ENCODE data around the gene TAS2R39. TPM values are rescaled to one million over a fixed set of nuclear protein-coding genes. Genes with fewer than 3 reads are reported as not detected.

TAS2R39 gene
- total and polyA plus RNA-seq, 12 donors: not detected

GRCh38 chr7:143199040-143199439 lies 15.8 kb downstream of the TAS2R39 start:
- H3K4me3 ChIP-seq: no peak overlapping the region
- H3K4me1 ChIP-seq (replicated peaks in 1 of 2): no peaks in the 10 kb centered on the region
- intact Hi-C loops (cut with DNase I): no loop called here
- no peaks in the 10 kb centered on the region for H3K27me3 ChIP-seq
- no peaks in the 10 kb centered on the region for H3K9me3 ChIP-seq (replicated peaks in 1 of 3)
- no peak for DNase-seq
- TF ChIP-seq, protein P1, sequence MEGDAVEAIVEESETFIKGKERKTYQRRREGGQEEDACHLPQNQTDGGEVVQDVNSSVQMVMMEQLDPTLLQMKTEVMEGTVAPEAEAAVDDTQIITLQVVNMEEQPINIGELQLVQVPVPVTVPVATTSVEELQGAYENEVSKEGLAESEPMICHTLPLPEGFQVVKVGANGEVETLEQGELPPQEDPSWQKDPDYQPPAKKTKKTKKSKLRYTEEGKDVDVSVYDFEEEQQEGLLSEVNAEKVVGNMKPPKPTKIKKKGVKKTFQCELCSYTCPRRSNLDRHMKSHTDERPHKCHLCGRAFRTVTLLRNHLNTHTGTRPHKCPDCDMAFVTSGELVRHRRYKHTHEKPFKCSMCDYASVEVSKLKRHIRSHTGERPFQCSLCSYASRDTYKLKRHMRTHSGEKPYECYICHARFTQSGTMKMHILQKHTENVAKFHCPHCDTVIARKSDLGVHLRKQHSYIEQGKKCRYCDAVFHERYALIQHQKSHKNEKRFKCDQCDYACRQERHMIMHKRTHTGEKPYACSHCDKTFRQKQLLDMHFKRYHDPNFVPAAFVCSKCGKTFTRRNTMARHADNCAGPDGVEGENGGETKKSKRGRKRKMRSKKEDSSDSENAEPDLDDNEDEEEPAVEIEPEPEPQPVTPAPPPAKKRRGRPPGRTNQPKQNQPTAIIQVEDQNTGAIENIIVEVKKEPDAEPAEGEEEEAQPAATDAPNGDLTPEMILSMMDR (IDR thresholded peaks at IDR 0.05): no peak
- no peak for TF ChIP-seq POLR2A (IDR thresholded peaks at IDR 0.05)
- H3K36me3 ChIP-seq (replicated peaks in 1 of 2): no peaks in the 10 kb centered on the region
- 62 to 77% (median 69%) methylated on average over 4 of the region's 4 CpGs for WGBS, 4 donors
- H3K27ac ChIP-seq: no peak overlapping the region

- Histone ChIP-seq H3K4me3 (no peak overlapping the region), H3K27me3 (no peaks in the 10 kb centered on the region), H3K36me3 (replicated peaks in 1 of 2) (no peaks in the 10 kb centered on the region), H3K9me3 (replicated peaks in 1 of 3) (no peaks in the 10 kb centered on the region), H3K27ac (no peak overlapping the region), H3K4me1 (replicated peaks in 1 of 2) (no peaks in the 10 kb centered on the region)
- 83 to 94% (median 91%) methylated on average over 2 of the region's 2 CpGs for WGBS, 4 donors
- no peak for DNase-seq
- TF ChIP-seq, protein P1 (IDR thresholded peaks at IDR 0.05): no peak
- TF ChIP-seq POLR2A (IDR thresholded peaks at IDR 0.05): no peak
- intact Hi-C loops (cut with DNase I): no loop called here
Observed at GRCh38 chr7:143202161-143202560, 18.9 kb downstream of the TAS2R39 start.

GRCh38 chr7:143203386-143203785 lies 20.2 kb downstream of the TAS2R39 start:
- intact Hi-C loops (cut with DNase I): no loop called here
- 76 to 86% (median 79%) methylated on average over 3 of the region's 3 CpGs for WGBS, 4 donors
- H3K27me3 ChIP-seq: no peaks in the 10 kb centered on the region
- DNase-seq: no peak
- no peak overlapping the region for H3K27ac ChIP-seq
- no peaks in the 10 kb centered on the region for H3K36me3 ChIP-seq (replicated peaks in 1 of 2)
- no peak overlapping the region for H3K4me3 ChIP-seq
- H3K4me1 ChIP-seq (replicated peaks in 1 of 2): no peaks in the 10 kb centered on the region
- TF ChIP-seq, protein P1 (IDR thresholded peaks at IDR 0.05): no peak
- TF ChIP-seq POLR2A (IDR thresholded peaks at IDR 0.05): no peak
- H3K9me3 ChIP-seq (replicated peaks in 1 of 3): no peaks in the 10 kb centered on the region

GRCh38 chr7:143205560-143206293 lies 22.5 kb downstream of the TAS2R39 start:
- peak; percentile 25 to 55 (median 36) for DNase-seq
- 67 to 72% (median 69%) methylated on average over 13 of the region's 13 CpGs for WGBS, 4 donors
- intact Hi-C loops (cut with DNase I): no loop called here

More at GRCh38 chr7:143205560-143206293, 22.5 kb downstream of the TAS2R39 start:
- Histone ChIP-seq H3K36me3 (replicated peaks in 1 of 2) (no peaks in the 10 kb centered on the region), H3K4me1 (replicated peaks in 1 of 2) (no peaks in the 10 kb centered on the region), H3K9me3 (replicated peaks in 1 of 3) (no peaks in the 10 kb centered on the region), H3K27ac (no peak overlapping the region), H3K4me3 (no peak overlapping the region), H3K27me3 (no peaks in the 10 kb centered on the region)
- TF ChIP-seq, protein P1 (IDR thresholded peaks at IDR 0.05): no peak
- no peak for TF ChIP-seq POLR2A (IDR thresholded peaks at IDR 0.05)

Measured in adrenal gland (tissue), 12 donors.